HG03469 (cell line): ENCODE measurements around the gene RAN.
A peak's percentile ranks its signal among the peaks of the same experiment; 100 is the strongest.
"Not testable (repeated sequence)": the region's sequence is repeated elsewhere in the genome, so short reads cannot be mapped to it uniquely, and the experiment has no call there.

Experiments used
- ATAC-seq: cut with Tn5 transposase; IDR thresholded peaks from one replicate; pipeline ENCODE4 v1.9.1; 2021; ENCODE audit warnings: mild to moderate bottlenecking, moderate library complexity, moderate number of reproducible peaks; ENCODE audit not compliant: unreplicated experiment

Gene RAN

DNA sequence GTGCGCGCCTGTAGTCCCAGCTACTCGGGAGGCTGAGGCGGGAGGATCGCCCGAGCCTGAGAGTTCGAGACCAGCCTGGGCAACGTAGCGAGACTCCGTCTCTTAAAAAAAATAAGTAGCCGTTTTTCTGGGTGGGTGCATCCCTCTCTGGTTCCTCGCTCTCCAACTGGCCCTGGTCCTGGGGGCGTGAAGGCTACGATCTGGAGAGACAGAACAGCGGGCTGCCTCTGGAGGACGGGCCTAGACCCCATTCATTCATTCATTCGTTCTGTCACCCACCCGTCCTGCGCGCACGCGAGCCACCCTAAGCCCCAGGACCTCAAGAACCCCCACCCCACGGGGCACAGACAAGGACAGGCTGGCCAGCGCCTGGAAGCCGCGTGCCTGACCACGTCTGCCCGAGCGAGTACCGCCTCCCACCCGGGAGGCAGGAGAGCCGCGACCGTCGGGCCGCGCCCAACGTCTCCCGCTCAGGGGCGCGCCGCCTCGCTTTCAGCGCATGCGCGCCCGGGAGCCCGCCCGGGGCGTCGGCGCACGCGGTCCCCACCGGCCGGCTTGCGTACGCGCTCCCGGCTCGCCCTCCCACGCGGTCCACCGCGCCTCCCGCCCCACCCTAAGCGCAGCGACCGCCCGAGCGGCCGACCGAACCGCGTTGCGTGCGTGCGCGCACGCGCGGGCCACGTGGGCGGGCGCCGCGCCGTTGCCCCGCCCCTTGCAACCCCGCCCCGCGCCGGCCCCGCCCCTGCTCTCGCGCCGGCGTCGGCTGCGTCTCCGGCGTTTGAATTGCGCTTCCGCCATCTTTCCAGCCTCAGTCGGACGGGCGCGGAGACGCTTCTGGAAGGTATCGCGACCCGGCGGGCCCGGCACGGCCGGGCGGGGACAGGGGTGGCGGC lies at the start of gene RAN:
Gene RAN (plus strand): TSS at position 781 of the 893 bp plus-strand sequence. CDS start 528 bp downstream, outside the sequence.
- ATAC-seq = peak; percentile 44

DNA sequence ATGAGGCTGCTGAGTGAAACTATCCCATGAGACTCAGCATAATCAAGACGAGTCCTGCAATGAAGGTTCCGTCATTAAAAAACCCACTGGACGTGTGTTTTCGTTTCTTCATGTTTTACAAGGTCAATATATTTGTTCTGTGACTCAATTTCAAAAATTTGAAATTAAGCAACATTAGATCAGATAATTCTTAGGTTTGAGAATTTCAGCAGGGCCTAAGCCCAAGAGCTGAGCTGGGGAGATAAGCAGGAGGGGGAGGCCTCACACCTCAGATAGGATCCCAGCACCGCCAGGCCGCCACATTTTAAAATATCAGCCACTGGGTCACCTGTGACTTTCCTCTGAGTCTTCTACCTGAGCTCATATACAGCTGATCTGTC lies 46.1 kb upstream of the RAN start:
- ATAC-seq = no peak

DNA sequence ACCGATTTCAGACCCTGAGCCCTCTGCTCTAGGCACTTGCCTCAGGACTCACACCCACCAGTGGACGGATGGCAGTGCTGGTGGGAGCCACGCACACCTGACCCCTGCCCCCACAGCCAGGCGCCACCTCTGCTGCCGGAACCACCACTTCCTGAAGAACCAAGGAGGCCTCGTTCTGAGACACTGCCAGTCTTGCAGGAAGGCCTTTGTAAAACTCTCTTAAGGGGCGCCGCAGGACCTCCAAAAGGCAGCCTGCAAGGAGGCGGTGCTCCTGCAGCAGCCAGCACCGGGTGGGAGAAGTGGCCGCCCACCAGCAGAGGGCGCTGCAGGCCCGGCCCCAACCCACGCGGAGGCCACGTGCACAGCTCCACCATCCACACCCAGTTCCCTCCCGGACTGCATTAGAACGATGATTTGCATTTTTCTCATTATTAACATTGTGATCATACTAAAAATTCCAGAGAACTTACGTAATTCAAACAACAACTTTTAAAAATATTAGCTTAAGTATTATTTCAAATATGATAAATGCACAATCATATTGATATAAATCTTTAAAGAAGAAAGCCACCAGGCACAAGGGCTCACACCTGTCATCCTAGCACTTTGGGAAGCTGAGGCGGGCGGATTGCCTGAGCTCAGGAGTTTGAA lies 45.6 kb upstream of the RAN start:
- ATAC-seq = no peak

DNA sequence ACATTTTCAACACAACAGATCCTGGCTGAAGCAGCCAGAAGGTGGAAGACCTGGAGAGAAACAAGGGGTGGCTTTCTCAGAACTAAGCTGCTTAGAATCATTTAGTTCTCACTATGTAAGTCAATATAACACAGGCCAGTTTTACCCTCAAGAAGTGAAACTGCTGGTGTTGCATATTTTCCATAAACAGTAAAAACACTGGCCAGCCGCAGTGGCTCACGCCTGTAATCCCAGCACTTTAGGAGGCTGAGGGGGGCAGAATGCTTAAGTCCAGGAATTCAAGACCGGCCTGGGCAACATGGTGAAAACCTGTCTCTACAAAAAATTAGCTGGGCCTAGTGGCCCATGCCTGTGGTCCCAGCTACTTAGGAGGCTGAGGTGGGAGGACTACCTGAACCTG lies 44.4 kb upstream of the RAN start:
- no peak for ATAC-seq

DNA sequence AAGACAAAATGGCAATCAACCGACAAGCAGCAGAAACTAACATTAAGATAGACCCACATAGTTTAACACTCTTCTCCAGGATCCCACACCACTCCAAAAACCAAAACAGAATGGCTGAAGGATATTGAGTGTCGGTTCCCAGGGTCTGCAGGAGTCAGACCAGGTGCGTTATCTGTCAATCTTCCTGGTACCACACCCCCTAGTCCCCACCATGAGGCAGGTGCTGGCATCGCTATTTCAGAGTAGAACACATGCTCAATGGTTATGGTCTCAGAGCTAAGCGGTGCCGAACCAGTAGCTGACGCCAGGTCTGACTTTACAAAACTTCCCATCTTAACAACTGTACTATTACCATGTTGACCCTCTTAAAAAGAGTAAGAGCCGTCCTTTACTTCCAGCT lies 43.0 kb upstream of the RAN start:
- ATAC-seq = no peak

DNA sequence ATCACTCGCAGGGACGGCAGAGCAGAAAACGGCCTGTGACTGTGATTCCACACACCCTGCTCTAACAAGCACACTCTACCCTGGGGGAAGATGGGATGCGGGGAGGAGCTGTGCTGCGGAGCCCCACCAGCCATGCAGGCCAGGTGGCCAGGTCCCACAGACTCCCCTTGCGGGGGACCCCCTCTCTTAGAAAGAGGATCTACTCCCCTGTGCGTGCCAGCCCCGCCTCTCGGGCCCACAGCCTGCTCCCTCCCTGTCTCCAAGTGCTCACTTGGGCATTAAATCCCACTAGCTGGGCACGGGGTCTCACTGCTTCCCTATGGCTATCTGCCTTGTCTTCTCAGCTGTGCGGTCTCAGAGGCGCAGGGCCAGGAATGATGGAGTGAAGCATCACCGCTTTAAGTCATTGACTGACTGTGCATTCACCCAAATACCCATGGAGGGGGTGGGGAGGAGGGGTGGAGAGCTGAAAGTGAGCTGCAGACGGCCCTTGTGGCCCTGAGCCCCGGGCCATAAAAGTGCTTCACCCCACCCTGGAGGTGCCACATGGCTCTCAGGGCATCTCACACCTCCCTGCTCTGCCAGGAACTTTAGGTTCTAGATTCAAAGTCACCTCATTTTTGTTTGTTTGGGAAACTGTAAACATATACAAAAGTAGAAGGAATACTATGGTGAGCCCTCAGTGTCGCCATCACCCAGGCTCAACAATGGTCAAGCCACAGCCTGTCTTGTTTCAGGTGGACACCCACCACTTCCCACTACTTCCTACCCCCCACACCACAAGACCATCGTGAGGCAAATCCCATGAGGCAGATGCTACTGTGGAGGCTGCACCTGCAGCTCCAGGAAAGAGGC lies 42.2 kb upstream of the RAN start:
- ATAC-seq = no peak

DNA sequence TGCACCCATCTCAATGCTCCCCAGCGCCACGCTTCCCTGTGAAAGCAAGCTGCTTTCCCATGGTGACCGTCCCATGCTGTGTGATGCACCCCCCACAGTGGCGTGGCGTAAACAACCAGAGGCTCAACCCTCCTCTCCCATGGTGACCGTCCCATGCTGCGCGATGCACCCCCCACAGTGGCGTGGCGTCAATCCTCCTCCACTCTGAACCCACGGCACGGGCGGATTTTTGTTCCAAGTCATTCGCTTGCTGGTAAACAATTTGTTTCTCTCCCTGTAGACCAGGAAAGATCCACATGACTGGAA lies 41.7 kb upstream of the RAN start:
- no peak for ATAC-seq

DNA sequence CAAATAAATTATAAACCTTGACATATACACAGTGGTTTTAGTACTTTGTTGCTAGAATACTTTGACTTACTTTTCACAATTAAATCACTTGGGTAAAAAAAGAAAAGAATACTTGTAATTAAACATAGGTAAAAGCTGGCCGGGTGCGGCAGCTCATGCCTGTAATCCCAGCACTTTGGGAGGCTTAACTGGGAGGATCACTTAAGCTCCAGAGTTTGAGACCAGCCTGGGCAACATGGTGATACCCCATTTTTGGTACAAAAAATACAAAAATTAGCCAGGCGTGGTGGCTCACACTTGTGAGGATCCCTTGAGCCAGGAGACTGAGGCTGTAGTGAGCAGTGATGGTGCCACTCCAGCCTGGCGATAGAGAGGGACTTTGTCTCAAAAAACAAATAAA lies 40.6 kb upstream of the RAN start:
- ATAC-seq = no peak

DNA sequence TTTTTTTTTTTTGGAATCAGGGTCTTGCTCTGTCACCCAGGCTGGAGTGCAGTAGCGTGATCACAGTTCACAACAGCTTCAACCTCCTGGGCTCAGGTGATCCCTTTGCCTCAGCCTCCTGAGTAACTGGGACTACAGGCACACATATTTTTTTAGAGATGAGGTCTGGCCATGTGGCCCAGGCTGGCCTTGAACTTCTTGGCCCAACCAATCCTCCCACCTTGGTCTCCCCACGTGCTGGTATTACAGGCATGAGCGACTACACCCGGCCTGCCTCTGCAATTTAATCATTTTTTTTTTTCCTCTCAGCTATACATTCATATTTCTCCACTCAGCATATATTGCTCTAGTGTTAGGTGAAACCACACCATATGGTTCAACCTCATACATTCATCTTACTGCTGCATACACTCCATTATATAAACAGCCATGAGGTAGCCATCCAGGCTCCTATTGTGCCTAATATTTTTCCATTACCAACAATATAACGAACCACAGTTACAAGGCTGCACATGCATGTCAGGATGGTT lies 39.9 kb upstream of the RAN start:
- ATAC-seq = no peak

DNA sequence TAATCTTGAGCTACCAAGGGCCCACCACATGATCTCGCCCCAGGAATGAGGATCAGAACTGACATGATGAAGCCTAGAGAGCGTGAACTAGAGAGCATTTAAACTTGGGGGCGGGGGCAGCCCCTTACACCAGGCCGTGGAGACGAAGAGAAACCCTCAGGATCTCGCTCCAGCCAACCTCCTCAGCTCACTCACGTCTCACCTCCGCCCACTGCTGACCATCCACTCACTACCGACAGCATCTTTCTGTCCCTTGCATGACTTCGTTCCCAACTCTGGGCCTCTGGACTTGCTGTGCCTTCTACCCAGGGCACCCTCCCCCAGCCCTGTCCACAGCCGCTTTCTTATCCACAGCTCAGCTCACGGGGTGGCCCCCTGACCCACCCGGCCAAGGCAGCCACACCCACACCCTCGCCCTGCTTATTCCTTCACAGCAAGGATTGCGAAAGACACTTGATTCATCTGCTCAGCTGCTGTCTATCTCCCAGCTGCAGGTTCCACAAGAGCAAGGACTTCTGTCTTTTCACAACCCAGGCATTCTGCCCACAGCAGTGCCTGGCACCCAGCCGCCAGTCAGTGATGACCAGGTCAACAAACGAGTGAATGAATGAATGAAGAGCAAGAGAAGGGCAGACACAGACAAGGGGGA lies 39.2 kb upstream of the RAN start:
- no peak for ATAC-seq

DNA sequence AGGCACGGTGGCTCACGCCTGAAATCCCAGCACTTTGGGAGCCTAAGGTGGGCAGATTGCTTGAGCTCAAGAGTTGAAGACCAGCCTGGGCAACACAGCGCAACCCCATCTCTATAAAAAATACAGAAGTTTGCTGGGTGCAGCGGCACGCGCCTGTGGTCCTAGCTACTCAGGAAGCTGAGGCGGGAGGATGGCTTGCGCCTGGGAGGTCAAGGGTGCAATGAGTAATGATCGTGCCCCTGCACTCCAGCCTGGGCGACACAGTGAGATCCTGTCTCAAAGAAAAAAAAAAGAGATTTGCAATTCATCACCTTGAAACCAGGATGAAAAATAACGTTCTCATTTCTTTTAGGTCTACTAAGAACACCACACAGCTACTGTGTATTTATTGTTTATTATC lies 36.9 kb upstream of the RAN start:
- no peak for ATAC-seq

DNA sequence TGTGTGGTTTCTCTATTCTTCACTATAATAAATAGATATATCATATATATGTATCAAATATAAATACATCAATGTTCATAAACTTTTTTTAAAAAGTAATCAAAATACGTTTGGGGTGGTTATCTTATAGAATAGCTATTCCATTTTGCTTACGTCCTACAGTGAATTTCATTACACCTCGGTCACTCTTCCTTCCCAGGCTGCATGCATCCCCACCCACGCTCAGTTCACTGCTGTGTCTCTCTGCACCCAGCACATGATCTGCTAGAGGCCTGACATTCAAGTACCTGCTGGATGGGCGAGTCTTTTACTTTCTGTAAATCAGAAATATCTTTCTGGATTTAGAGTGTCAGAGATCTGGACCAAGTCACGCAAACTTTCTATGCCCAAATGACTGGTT lies 36.4 kb upstream of the RAN start:
- no peak for ATAC-seq

DNA sequence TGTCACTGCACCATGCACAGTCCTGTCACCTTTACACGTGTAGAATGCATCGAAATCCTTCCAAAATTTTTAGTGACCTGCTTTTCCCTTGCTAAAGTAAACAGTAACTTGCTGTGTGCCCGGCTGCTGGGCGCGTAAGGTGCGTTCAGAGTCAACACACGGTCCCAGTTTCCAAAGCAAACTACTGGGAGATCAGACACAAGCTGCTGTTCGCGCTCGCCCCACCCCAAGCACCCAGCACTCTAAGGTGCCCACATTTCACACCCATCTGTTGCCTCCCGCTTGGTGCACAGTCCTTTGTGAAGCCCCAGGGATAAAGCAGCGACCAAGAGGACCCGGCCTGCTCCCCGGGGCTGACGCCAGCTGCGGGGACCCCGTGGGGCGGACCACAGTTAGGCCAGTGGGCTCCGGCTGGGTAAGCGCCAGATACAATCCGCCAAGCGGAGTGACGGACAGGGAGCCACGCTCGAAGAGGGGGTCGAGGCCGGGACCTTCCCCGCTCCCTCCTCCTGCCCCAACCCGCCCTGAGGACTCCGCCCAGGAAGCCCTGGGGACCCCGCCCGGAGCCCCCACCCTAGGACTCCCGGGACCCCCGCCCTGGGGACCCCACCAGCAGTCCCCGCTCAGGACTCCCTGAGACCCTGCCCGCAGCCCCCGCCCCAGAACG lies 33.4 kb upstream of the RAN start:
- ATAC-seq = no peak

DNA sequence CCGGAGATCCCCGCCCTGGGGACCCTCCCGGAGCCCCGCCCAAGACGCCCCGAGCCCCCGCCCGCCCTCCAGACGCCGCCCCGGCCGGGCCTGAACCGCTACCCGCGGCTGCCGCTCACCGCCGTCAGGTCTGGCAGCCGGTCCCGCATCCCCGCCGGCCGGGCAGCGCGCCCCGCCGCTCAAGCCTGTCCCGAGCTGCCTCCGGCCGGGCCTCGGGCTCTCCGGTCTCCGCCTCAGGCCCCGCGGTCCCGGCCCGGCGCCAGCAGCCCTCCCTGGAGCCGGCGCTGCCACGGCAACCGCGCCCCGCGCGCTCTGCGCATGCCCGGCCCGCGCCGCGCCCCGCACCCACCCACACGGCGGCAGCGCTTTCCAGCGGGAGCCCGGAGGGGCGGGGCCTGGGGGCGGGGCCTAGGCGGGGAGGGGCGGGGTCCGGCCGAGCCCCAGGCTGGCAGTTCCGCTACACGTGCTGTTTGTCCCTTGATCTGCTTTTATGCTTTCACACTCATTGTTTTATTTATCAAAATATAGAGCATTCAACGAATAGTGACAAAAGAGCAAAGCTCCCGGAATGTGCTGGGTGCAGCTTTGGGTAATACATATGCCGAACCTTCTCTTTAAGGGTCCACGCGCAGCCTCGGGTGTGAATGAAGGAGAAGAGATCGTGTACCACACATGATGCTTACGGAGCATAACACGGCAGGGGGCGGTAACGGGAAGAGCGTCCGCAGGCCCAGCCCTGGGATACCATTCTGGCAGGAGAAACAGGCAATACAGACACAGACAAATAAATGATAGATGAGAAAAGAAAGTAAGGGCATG lies 32.7 kb upstream of the RAN start, which contains the start of gene STX2:
Gene STX2 (minus strand): TSS at position 300 of the 819 bp plus-strand sequence. CDS start 151 bp downstream, at position 149.
- ATAC-seq = peak; percentile 76

DNA sequence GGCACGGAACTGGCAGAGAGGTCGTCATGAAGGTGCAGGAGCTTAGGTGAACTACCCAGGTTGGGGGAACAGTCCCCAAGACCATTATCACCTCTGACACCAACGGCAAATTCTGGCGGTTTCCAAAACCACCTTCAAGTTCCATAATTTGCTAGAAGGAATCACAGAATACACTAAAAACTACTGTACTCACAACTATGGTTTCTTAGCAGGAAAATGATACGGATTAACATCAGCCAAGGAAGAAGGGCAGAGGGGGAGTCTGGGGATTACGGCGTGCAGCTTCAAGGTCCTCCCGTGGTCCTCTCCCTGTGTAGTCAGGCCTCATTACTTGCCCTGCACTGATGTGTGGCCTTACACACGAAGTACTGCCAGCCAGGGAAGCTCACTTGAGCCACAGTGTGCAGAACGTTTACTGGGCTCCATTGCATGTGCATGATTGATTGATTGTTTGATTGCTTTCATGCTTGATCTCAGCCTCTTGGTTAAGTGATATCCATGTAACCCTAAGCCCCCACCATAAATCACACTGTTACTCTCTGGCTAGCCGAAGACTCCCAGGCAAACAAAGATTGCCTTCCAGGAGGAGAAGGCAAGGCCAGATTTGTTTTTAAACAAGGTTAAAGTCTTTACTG lies 32.0 kb upstream of the RAN start:
- ATAC-seq = no peak

DNA sequence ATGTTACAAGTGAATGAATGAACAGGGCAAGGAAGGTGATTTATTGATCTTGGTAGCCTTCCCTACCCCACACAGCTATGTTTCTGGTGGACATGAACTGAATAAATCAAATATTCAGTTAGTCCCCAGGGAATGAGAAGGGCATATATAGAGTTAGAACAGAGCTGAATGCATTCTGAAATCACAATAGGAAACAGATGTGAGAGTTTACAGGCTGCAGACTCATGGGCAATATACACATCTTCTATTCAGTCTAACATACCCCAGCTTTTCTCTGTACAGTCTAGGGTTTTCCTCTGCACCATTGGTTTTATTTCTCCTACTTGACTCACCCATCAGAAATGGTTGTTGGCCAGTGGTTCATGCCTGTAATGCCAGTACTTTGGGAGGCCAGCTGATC lies 25.5 kb upstream of the RAN start:
- ATAC-seq = no peak

DNA sequence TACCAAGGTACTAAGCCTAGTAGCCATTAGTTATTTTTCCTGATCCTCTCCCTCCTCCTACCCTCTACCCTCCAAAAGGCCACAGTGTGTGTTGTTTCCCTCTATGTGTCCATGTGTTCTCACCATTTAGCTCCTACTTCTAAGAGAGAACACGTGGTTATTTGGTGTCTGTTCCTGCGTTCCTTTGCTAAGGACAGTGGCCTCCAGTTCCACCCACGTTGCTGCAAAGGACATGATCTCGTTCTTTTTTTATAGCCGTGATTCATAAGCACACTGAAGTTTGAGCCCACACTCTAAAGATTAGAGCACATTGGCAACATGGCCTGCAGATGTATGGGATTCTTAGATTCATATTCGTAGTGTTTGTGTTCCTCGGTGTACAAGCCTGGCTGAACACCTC lies 24.8 kb upstream of the RAN start:
- no peak for ATAC-seq

DNA sequence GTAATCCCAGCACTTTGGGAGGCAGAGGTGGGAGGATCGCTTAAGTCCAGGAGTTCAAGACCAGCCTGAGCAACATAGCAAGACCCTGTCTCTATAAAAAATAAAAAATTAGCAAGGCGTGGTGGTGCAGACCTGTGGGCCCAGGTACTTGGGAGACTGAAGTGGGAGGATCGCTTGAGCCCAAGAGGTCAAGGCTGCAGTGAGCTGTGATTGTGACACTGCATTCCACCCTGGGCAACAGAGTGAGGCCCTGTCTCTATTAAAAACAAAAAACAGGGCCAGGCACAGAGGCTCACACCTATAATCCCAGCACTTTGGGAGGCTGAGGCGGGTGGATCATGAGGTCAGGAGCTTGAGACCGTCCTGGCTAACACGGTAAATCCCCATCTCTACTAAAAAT lies 23.8 kb upstream of the RAN start:
- not testable (repeated sequence) for ATAC-seq

DNA sequence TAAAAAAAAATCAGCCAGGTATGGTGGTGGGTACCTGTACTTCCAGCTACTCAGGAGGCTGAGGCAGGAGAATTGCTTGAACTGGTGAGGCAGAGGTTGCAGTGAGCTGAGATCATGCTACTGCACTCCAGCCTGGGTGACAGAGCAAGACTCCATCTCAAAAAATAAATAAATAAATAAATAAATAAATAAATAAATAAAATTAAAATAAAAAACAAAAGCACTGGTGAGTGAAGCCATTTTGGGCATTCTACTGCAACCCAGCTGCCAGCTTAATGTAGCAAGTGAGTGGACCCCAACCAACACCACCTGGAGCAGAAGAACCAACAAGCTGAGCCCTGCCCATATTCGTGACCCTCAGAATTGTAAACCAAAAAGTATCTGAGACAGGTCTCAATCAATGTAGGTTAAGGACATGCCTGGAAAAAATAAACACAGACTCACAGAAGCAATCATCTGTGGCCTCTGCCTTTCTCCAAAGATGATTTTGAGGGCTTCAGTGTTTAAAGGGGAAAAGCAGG lies 23.0 kb upstream of the RAN start:
- ATAC-seq = not testable (repeated sequence)
